SK-N-SH treated with all-trans-retinoic acid at 6 μM for 48 hours (cell line): ENCODE data around the gene GLT6D1.
"Not testable (repeated sequence)": the region's sequence is repeated elsewhere in the genome, so short reads cannot be mapped to it uniquely, and the experiment has no call there.

Experiments
- ATAC-seq: fragments of 200-7000 bp; cut with Tn5 transposase; 3 replicates; pipeline ENCODE4 v1.9.1; 2020; ENCODE audit warnings: mild to moderate bottlenecking, moderate library complexity
- BACH2 ChIP-seq: fragments of 250-450 bp; sonication (Bioruptor Pico); IDR thresholded peaks from 2 replicates; pipeline ENCODE4 v1.9.0; 2021; ENCODE audit warnings: mild to moderate bottlenecking, borderline replicate concordance
- CREB5 ChIP-seq: fragments of 250-450 bp; sonication (Bioruptor Pico); IDR thresholded peaks from 2 replicates; pipeline ENCODE4 v1.5.1; 2020; ENCODE audit warnings: low read depth, mild to moderate bottlenecking, moderate library complexity
- GLIS3 ChIP-seq: fragments of 250-450 bp; sonication (Bioruptor Pico); IDR thresholded peaks from 2 replicates; pipeline ENCODE4 v1.5.0; 2020; ENCODE audit warnings: mild to moderate bottlenecking, moderate library complexity
- ISL1 ChIP-seq: fragments of 250-450 bp; sonication (Bioruptor Pico); IDR thresholded peaks from 2 replicates; pipeline ENCODE4 v2.1.2; 2022; ENCODE audit warnings: mild to moderate bottlenecking, moderate library complexity
- RARB ChIP-seq: fragments of 250-450 bp; sonication (Bioruptor Pico); IDR thresholded peaks from 2 replicates; pipeline ENCODE4 v1.8.0; 2021; ENCODE audit warnings: mild to moderate bottlenecking, moderate library complexity
- SNAI2 ChIP-seq: fragments of 250-450 bp; sonication (Bioruptor Pico); IDR thresholded peaks from 2 replicates; pipeline ENCODE4 v1.5.0; 2020; ENCODE audit warnings: mild to moderate bottlenecking, moderate library complexity
- TCF4 ChIP-seq: fragments of 250-450 bp; sonication (Bioruptor Pico); IDR thresholded peaks from 2 replicates; pipeline ENCODE4 v1.8.0; 2021; ENCODE audit warnings: mild to moderate bottlenecking, moderate library complexity, borderline replicate concordance
- TOX ChIP-seq: fragments of 250-450 bp; sonication (Bioruptor Pico); IDR thresholded peaks from 2 replicates; pipeline ENCODE4 v1.8.0; 2021; ENCODE audit warnings: mild to moderate bottlenecking, moderate library complexity, borderline replicate concordance
- ZC3H10 ChIP-seq: fragments of 250-450 bp; sonication (Bioruptor Pico); IDR thresholded peaks from 2 replicates; pipeline ENCODE4 v1.5.1; 2021; ENCODE audit warnings: mild to moderate bottlenecking, moderate library complexity
- ZFP3 ChIP-seq: fragments of 250-450 bp; sonication (Bioruptor Pico); IDR thresholded peaks from 2 replicates; pipeline ENCODE4 v1.5.0; 2020; ENCODE audit warnings: mild to moderate bottlenecking, moderate library complexity
- ZFP30 ChIP-seq: fragments of 450-650 bp; formaldehyde crosslinking; IDR thresholded peaks from 2 replicates; pipeline ENCODE4 v1.5.0; 2022; ENCODE audit warnings: mild to moderate bottlenecking, moderate library complexity
- ZNF565 ChIP-seq: fragments of 450-650 bp; formaldehyde crosslinking; conservative IDR thresholded peaks from 2 replicates; pipeline ENCODE4 v1.5.0; 2020; ENCODE audit warnings: low read depth, mild to moderate bottlenecking, moderate library complexity
- ZNF70 ChIP-seq: fragments of 450-650 bp; formaldehyde crosslinking; IDR thresholded peaks from 2 replicates; pipeline ENCODE4 v1.5.0; 2020; ENCODE audit warnings: mild to moderate bottlenecking, moderate library complexity
- ZNF8 ChIP-seq: fragments of 450-650 bp; formaldehyde crosslinking; IDR thresholded peaks from 2 replicates; pipeline ENCODE4 v1.5.0; 2020; ENCODE audit warnings: mild to moderate bottlenecking, moderate library complexity
- TF ChIP-seq, protein P1 (sequence below): fragments of 250-450 bp; sonication (Bioruptor Pico); IDR thresholded peaks from 2 replicates; pipeline ENCODE4 v1.8.0; 2020; ENCODE audit warnings: mild to moderate bottlenecking, moderate library complexity, borderline replicate concordance
- TF ChIP-seq, protein P2 (sequence below): fragments of 250-450 bp; sonication (Bioruptor Pico); IDR thresholded peaks from 2 replicates; pipeline ENCODE4 v1.5.0; 2020; ENCODE audit warnings: mild to moderate bottlenecking, moderate library complexity
- TF ChIP-seq, protein P3 (sequence below): fragments of 250-450 bp; sonication (Bioruptor Pico); IDR thresholded peaks from 2 replicates; pipeline ENCODE4 v1.8.0; 2021; ENCODE audit warnings: low read depth, mild to moderate bottlenecking, moderate library complexity, borderline replicate concordance
- TF ChIP-seq, protein P4 (sequence below): fragments of 250-450 bp; sonication (Bioruptor Pico); IDR thresholded peaks from 2 replicates; pipeline ENCODE4 v1.5.1; 2021; ENCODE audit warnings: mild to moderate bottlenecking, moderate library complexity

The GLT6D1 gene

GRCh38 chr9:135641745-135642144 lies 2.4 kb upstream of the GLT6D1 start:
- no peak for TF ChIP-seq SNAI2 (CRISPR knock-in tag)
- TF ChIP-seq TCF4 (CRISPR knock-in tag): no peak
- TF ChIP-seq, protein P1, sequence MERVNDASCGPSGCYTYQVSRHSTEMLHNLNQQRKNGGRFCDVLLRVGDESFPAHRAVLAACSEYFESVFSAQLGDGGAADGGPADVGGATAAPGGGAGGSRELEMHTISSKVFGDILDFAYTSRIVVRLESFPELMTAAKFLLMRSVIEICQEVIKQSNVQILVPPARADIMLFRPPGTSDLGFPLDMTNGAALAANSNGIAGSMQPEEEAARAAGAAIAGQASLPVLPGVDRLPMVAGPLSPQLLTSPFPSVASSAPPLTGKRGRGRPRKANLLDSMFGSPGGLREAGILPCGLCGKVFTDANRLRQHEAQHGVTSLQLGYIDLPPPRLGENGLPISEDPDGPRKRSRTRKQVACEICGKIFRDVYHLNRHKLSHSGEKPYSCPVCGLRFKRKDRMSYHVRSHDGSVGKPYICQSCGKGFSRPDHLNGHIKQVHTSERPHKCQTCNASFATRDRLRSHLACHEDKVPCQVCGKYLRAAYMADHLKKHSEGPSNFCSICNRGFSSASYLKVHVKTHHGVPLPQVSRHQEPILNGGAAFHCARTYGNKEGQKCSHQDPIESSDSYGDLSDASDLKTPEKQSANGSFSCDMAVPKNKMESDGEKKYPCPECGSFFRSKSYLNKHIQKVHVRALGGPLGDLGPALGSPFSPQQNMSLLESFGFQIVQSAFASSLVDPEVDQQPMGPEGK (CRISPR knock-in tag): no peak
- TF ChIP-seq ZNF565: no peak
- TF ChIP-seq ZNF70 (CRISPR knock-in tag): no peak
- no peak for ATAC-seq

GRCh38 chr9:135641047-135641446 lies 1.7 kb upstream of the GLT6D1 start:
- TF ChIP-seq ZNF8 (CRISPR knock-in tag): no peak
- TF ChIP-seq RARB (CRISPR knock-in tag): no peak
- no peak for ATAC-seq

- not testable (repeated sequence) for ATAC-seq
These were observed 2.3 kb downstream of the GLT6D1 start for GRCh38 chr9:135636930-135637530.

DNA sequence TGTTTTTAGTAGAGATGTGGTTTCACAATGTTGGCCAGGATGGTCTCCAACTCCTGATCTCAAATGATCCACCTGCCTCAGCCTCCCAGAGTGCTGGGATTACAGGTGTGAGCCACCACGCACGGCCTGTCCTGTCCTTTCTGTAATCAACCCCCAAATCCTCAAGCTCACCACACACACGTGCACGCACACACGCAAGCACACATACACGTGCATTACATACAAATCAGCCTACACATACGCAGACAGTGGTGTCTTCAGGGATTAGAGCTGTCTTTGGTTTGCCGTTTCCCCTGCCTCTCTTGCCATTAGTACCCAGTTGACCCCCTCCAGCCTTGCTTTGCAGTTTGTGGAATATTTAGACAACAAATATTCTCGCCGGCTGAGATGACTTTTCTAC lies 6.5 kb downstream of the GLT6D1 start:
- TF ChIP-seq, protein P1 (CRISPR knock-in tag): no peak
- ATAC-seq: no peak

DNA sequence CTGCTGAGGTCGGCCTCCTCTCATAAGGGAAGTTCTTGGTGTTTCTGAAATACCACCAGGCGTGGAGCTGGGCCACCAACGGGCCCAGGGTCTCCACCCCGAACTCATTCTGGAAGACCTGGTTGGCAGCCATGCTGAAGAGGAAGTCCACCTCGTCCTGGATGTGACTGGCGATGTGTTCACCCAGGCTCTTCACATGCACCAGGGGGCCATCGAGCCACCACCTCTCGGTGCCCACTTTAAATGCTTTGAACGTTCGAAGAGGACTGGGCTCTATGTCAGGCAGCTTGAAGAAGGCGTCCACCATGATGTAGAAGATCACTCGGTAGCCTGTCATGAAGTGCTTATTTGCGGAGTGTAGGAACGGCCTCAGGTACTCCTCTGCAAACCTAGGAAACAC lies 15.1 kb downstream of the GLT6D1 start:
- TF ChIP-seq ZNF8 (CRISPR knock-in tag) (no peak), CREB5 (CRISPR knock-in tag) (no peak), BACH2 (CRISPR knock-in tag) (no peak), ZNF565 (no peak), ISL1 (CRISPR knock-in tag) (no peak), ZFP30 (CRISPR knock-in tag) (no peak), ZFP3 (CRISPR knock-in tag) (no peak), RARB (CRISPR knock-in tag) (no peak), TOX (CRISPR knock-in tag) (no peak), SNAI2 (CRISPR knock-in tag) (no peak), GLIS3 (CRISPR knock-in tag) (no peak), ZNF70 (CRISPR knock-in tag) (no peak), TCF4 (CRISPR knock-in tag) (no peak), ZC3H10 (no peak)
- TF ChIP-seq, protein P2, sequence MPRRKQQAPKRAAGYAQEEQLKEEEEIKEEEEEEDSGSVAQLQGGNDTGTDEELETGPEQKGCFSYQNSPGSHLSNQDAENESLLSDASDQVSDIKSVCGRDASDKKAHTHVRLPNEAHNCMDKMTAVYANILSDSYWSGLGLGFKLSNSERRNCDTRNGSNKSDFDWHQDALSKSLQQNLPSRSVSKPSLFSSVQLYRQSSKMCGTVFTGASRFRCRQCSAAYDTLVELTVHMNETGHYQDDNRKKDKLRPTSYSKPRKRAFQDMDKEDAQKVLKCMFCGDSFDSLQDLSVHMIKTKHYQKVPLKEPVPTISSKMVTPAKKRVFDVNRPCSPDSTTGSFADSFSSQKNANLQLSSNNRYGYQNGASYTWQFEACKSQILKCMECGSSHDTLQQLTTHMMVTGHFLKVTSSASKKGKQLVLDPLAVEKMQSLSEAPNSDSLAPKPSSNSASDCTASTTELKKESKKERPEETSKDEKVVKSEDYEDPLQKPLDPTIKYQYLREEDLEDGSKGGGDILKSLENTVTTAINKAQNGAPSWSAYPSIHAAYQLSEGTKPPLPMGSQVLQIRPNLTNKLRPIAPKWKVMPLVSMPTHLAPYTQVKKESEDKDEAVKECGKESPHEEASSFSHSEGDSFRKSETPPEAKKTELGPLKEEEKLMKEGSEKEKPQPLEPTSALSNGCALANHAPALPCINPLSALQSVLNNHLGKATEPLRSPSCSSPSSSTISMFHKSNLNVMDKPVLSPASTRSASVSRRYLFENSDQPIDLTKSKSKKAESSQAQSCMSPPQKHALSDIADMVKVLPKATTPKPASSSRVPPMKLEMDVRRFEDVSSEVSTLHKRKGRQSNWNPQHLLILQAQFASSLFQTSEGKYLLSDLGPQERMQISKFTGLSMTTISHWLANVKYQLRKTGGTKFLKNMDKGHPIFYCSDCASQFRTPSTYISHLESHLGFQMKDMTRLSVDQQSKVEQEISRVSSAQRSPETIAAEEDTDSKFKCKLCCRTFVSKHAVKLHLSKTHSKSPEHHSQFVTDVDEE (CRISPR knock-in tag): no peak
- TF ChIP-seq, protein P1 (CRISPR knock-in tag): no peak
- TF ChIP-seq, protein P3, sequence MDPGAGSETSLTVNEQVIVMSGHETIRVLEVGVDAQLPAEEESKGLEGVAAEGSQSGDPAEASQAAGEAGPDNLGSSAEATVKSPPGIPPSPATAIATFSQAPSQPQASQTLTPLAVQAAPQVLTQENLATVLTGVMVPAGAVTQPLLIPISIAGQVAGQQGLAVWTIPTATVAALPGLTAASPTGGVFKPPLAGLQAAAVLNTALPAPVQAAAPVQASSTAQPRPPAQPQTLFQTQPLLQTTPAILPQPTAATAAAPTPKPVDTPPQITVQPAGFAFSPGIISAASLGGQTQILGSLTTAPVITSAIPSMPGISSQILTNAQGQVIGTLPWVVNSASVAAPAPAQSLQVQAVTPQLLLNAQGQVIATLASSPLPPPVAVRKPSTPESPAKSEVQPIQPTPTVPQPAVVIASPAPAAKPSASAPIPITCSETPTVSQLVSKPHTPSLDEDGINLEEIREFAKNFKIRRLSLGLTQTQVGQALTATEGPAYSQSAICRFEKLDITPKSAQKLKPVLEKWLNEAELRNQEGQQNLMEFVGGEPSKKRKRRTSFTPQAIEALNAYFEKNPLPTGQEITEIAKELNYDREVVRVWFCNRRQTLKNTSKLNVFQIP: no peak
- TF ChIP-seq, protein P4, sequence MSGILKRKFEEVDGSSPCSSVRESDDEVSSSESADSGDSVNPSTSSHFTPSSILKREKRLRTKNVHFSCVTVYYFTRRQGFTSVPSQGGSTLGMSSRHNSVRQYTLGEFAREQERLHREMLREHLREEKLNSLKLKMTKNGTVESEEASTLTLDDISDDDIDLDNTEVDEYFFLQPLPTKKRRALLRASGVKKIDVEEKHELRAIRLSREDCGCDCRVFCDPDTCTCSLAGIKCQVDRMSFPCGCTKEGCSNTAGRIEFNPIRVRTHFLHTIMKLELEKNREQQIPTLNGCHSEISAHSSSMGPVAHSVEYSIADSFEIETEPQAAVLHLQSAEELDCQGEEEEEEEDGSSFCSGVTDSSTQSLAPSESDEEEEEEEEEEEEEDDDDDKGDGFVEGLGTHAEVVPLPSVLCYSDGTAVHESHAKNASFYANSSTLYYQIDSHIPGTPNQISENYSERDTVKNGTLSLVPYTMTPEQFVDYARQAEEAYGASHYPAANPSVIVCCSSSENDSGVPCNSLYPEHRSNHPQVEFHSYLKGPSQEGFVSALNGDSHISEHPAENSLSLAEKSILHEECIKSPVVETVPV (CRISPR knock-in tag): no peak
- no peak for ATAC-seq
